OCI-LY1 (cell line): ENCODE measurements around the gene LCORL.
"Not testable (repeated sequence)": the region's sequence is repeated elsewhere in the genome, so short reads cannot be mapped to it uniquely, and the experiment has no call there.

Experiments used
- CTCF ChIP-seq: fragments of 200-600 bp; sonication (generic), shearing (Covaris generic); IDR thresholded peaks from 2 replicates; pipeline ENCODE4 v1.5.1; 2017; ENCODE audit warnings: mild to moderate bottlenecking, antibody characterized with exemption, low read length, moderate library complexity, mixed read lengths
- EZH2 ChIP-seq: fragments of 200-600 bp; sonication (generic), shearing (Covaris generic); IDR thresholded peaks from 2 replicates; pipeline ENCODE4 v1.8.0; 2017; ENCODE audit warnings: borderline replicate concordance, mixed run types, mild to moderate bottlenecking, antibody characterized with exemption, low read length, moderate library complexity, mixed read lengths

GRCh38 chr4:18036369-18036768 is 14.8 kb upstream of the LCORL start:
- not testable (repeated sequence) for TF ChIP-seq CTCF, EZH2
